Chondrocyte (in vitro differentiated cells): ENCODE data around the gene RAB26. TPM values are rescaled to one million over a fixed set of nuclear protein-coding genes. Genes with fewer than 3 reads are reported as not detected.
A peak's percentile ranks its signal among the peaks of the same experiment; 100 is the strongest.

Experiments
- DNase-seq: peaks from one replicate; pipeline ENCODE4 v3.0.0; 2021; ENCODE audit warnings: mixed read lengths, low spot score
- H3K27ac Mint-ChIP-seq: one replicate; pipeline ENCODE4 v1.8.0; 2021; ENCODE audit warnings: mild to moderate bottlenecking, moderate library complexity, mixed read lengths; ENCODE audit not compliant: unreplicated experiment
- H3K27me3 Mint-ChIP-seq: 2 replicates; pipeline ENCODE4 v1.8.0; 2021; ENCODE audit warnings: low read depth, mixed read lengths
- H3K36me3 Mint-ChIP-seq: 2 replicates; pipeline ENCODE4 v1.8.0; 2021; ENCODE audit warnings: low read depth, mixed read lengths
- H3K4me1 Mint-ChIP-seq: 2 replicates; pipeline ENCODE4 v1.8.0; 2021; ENCODE audit warnings: low read depth, mild to moderate bottlenecking, mixed read lengths
- H3K4me3 Mint-ChIP-seq: one replicate; pipeline ENCODE4 v1.8.0; 2021; ENCODE audit warnings: mild to moderate bottlenecking, moderate library complexity, mixed read lengths; ENCODE audit not compliant: unreplicated experiment
- H3K9me3 Mint-ChIP-seq: 2 replicates; pipeline ENCODE4 v1.8.0; 2021; ENCODE audit warnings: low read depth, mixed read lengths
- total RNA-seq: library from RNA; stranded (reverse); gene quantifications from 3 replicates; pipeline ENCODE4 v1.2.1, GENCODE V29; 2021
- TF ChIP-seq, protein P1 (sequence below): fragments of 200-600 bp; sonication (generic); IDR thresholded peaks from 2 replicates; pipeline ENCODE4 v1.5.0; 2021; ENCODE audit warnings: antibody characterized with exemption, mild to moderate bottlenecking, moderate library complexity

The RAB26 gene
- total RNA-seq, 1 donor from 2014 or later = 0.80 TPM

DNA sequence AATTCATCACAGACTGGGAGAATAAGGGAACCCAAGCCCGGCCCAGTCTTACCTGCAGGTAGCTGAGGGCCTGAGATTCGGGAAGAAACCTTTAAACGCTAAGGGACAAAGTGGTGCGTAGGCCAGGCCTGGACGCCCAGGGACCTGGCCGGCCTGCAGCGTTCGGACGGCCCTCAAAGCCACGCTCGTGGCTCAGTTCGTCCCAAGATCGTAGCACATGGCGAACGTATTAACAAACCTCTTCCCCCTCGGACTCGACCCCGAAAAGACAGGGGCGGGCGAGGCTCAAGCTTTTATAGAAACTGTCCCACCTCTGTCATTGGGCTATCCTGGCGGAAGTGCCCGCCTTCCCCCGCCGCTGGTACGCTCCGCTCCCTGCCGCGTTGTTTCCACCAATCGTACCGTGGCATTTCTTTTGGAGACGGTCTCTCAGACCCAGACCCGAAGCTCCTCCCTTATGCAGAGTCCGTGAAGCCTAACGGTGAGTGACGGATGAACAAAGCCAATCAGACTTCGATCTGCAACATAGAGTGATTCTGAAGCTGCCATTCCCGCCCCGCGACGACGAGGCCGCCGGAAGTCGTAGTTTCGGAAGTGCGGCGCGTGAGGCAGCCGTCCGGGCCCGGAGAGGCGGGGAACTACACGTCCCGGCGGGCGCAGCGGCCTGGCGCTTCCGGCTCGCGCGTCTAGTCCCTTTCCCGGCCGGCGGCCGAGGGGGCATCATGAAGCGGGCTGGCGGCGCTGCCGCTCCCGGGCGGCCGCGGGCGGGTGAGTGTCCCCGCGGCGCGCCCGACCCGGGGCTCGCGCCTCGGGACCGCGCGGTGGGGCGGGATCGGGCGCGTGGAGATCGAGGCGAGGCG, 6.9 kb downstream of the RAB26 start, which contains the start of gene TRAF7:
Gene TRAF7 (plus strand): TSS at position 692 of the 860 bp plus-strand sequence. CDS start 8,139 bp downstream, outside the sequence.
- TF ChIP-seq, protein P1, sequence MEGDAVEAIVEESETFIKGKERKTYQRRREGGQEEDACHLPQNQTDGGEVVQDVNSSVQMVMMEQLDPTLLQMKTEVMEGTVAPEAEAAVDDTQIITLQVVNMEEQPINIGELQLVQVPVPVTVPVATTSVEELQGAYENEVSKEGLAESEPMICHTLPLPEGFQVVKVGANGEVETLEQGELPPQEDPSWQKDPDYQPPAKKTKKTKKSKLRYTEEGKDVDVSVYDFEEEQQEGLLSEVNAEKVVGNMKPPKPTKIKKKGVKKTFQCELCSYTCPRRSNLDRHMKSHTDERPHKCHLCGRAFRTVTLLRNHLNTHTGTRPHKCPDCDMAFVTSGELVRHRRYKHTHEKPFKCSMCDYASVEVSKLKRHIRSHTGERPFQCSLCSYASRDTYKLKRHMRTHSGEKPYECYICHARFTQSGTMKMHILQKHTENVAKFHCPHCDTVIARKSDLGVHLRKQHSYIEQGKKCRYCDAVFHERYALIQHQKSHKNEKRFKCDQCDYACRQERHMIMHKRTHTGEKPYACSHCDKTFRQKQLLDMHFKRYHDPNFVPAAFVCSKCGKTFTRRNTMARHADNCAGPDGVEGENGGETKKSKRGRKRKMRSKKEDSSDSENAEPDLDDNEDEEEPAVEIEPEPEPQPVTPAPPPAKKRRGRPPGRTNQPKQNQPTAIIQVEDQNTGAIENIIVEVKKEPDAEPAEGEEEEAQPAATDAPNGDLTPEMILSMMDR = no peak
- no peaks in the 10 kb centered on the region for H3K9me3 Mint-ChIP-seq
- H3K4me1 Mint-ChIP-seq = peaks cover 74% of the 10 kb centered on the region

DNA sequence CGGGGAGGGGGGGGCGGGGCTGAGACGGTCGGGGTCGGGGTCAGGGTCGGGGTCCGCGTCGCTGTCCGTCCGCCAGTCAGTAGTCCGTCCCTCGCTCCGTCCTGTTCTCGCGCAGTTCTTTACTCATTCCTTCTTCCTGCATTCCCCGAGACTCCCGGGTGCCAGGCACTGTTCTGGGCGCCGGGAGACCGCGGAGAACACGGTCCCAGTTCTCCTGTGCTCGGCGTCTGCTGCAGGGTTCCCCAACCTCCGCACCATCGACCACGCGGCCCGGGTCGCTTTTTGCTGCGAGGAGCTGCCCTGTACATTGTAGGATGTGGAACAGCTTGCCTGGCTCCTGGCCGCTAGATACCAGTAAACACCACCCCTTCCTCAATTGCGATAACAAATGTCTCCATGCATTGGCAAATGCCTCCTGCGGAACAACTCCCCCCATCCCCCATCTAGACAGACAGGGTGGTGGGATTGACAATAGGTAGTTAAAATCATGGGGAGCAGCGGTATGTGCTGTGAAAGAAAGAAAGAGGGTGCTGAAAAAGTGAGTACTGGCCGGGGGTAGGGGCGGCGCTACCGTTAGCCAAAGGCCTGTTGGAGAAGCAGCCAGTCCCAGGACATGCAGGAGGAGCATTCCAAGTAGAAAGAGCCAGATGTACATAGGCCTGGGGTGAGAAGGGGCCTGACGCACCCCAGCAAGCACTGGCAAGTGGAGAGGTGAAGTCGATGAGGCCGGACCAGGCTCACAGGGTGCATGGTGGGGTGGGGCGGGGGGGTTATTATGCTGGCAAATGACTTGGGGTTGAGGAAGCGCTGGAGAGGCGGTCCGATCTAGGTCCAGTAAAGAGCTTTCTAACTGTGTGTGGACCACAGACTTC, 7.8 kb downstream of the RAB26 start:
- H3K9me3 Mint-ChIP-seq = no peaks in the 10 kb centered on the region
- peak overlapping the region; percentile 89 for H3K27ac Mint-ChIP-seq
- TF ChIP-seq, protein P1 = no peak
- peaks cover 71% of the 10 kb centered on the region for H3K4me1 Mint-ChIP-seq
- H3K36me3 Mint-ChIP-seq = peaks cover 3% of the 10 kb centered on the region
- DNase-seq = no peak
- no peaks in the 10 kb centered on the region for H3K27me3 Mint-ChIP-seq
- peak overlapping the region; percentile 91 for H3K4me3 Mint-ChIP-seq

More for the DNA sequence above, 6.9 kb downstream of the RAB26 start, which contains the start of gene TRAF7:
- H3K4me3 Mint-ChIP-seq = peak within 1 kb of the TSS; percentile 91
- peak; percentile 99 for DNase-seq
- peak within 1 kb of the TSS; percentile 89 for H3K27ac Mint-ChIP-seq
- H3K36me3 Mint-ChIP-seq = peaks cover 3% of the 10 kb centered on the region
- H3K27me3 Mint-ChIP-seq = no peaks in the 10 kb centered on the region

DNA sequence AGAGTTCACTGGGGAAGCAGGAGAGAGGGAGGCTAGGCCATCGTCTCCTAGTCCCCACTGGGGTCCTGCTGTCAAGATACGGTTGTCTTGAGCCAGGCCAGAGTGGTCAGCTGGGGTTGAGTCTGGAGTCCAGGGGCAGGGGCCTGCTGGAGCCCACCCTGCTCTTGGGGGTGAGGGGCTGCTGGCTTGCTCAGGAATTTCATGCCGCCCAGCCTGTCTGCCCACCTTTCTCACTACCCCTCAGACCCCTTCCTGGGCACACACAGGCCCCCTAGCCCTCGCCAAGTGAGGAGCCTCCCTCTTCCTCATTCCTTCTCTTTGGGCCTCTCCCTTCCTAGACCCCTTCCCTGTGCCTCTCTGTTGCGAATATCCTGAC, 8.4 kb downstream of the RAB26 start:
- H3K27me3 Mint-ChIP-seq = no peaks in the 10 kb centered on the region
- peak overlapping the region; percentile 91 for H3K4me3 Mint-ChIP-seq
- TF ChIP-seq, protein P1 = no peak
- no peak for DNase-seq
- peaks cover 65% of the 10 kb centered on the region for H3K4me1 Mint-ChIP-seq
- peak overlapping the region; percentile 89 for H3K27ac Mint-ChIP-seq
- H3K36me3 Mint-ChIP-seq = peaks cover 3% of the 10 kb centered on the region
- no peaks in the 10 kb centered on the region for H3K9me3 Mint-ChIP-seq

DNA sequence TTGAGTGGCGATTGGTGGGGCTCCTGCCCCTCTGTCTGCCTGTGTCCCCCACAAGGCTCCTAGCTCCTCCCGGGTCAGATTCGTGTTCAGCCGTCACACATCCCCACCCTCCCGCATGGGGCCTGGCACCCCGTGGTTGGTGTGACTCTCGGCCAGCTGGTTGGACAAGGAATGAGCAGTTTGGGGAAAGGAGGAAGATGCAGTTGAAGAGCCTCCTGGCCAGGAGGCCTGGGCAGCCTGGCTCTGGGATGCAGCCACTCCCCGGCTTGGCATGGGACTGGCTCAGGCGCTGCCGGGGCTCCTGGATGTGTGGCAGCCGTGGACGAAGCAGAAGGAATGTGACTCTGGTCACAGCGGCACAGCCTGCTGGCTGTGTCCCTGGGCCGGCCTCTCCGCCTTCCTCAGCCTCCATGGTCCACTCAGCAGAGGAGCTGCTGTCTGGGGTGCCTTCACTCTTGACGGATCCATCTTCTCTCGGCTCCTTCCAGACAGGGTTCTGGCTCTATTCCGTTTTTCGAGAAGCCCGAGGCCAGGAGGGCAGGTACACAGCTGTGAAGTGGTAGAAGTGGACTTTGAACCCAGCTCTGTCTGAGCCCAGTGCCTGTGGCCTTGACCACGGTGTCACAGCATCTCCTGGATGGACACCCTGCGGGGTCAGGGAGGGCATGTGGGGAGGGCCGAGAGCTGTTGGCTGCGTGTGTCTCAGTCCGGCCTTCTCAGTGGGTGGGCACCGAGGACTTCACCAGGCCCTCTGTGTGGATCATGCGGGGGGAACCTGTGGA, 9.2 kb downstream of the RAB26 start:
- H3K4me3 Mint-ChIP-seq = peak overlapping the region; percentile 19
- DNase-seq = no peak
- no peaks in the 10 kb centered on the region for H3K9me3 Mint-ChIP-seq
- H3K27ac Mint-ChIP-seq = no peak overlapping the region
- peaks cover 3% of the 10 kb centered on the region for H3K36me3 Mint-ChIP-seq
- TF ChIP-seq, protein P1 = no peak
- no peaks in the 10 kb centered on the region for H3K27me3 Mint-ChIP-seq
- peaks cover 60% of the 10 kb centered on the region for H3K4me1 Mint-ChIP-seq
